HG02678 (cell line): ENCODE measurements around the gene R3HDM4.
"Not testable (repeated sequence)": the region's sequence is repeated elsewhere in the genome, so short reads cannot be mapped to it uniquely, and the experiment has no call there.

Source experiments
- ATAC-seq: cut with Tn5 transposase; IDR thresholded peaks from one replicate; pipeline ENCODE4 v1.9.1; 2021; ENCODE audit warnings: mild to moderate bottlenecking, moderate library complexity; ENCODE audit not compliant: unreplicated experiment

R3HDM4 gene

DNA sequence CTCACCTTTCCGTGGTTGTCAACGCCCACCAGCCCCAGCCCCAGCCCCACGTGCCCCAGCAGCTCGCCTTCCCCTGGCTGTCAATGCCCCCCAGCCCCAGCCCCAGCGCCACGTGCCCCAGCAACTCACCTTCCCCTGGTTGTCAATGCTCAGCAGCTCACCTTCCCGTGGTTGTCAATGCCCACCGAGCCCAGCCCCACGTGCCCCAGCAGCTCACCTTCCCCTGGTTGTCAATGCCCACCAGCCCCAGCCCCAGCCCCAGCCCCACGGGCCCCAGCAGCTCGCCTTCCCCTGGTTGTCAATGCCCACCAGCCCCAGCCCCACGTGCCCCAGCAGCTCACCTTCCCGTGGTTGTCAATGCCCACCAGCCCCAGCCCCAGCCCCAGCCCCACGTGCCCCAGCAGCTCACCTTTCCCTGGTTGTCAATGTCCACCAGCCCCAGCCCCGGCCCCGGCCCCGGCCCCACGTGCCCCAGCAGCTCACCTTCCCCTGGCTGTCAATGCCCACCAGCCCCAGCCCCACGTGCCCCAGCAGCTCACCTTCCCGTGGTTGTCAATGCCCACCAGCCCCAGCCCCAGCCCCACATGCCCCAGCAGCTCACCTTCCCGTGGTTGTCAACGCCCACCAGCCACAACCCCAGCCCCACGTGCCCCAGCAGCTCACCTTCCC lies 34.9 kb downstream of the R3HDM4 start:
- ATAC-seq, result not testable (repeated sequence)

DNA sequence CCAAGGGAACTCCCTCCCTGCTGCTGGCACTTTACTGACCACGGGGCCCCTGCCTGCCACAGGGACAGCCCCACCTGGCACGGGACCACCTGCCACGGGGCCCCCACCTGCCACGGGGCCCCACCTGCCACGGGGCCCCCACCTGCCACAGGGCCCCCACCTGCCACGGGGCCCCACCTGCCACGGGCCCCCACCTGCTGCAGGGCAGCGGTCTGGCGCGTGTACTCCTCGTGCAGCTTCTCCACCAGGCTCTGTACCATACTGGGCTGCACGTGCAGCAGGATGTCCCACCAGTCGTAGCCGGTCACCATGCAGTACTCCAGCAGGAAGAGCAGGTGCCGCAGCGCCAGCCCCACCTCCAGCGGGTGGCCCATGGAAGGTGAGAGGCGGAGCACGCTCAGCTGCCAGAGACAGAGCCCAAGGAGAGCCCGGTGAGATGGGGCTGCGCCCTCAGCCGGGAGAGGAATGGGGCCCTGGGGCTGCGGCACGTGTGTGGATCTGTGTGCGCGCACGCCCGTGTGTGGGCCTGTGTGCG lies 36.2 kb downstream of the R3HDM4 start:
- no peak for ATAC-seq

DNA sequence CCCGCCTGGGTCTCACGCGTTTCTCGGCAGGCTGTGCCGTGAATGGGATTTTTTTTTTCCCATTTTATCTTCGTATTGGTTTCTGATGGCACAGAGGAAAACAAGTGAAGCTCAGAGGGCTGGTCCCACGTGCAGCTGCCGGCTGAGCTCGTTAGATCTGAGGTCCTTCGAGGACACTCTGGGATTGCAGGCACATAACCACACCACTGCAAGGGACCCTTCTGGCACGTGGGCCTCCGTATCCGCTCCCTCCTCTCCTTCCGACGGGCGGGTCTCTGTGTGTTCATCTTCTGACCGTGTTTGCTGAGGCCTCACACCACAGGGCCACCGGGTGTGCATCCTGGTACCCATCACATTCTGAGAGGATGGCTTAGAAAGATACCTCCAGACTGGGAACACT lies 36.9 kb downstream of the R3HDM4 start:
- no peak for ATAC-seq

DNA sequence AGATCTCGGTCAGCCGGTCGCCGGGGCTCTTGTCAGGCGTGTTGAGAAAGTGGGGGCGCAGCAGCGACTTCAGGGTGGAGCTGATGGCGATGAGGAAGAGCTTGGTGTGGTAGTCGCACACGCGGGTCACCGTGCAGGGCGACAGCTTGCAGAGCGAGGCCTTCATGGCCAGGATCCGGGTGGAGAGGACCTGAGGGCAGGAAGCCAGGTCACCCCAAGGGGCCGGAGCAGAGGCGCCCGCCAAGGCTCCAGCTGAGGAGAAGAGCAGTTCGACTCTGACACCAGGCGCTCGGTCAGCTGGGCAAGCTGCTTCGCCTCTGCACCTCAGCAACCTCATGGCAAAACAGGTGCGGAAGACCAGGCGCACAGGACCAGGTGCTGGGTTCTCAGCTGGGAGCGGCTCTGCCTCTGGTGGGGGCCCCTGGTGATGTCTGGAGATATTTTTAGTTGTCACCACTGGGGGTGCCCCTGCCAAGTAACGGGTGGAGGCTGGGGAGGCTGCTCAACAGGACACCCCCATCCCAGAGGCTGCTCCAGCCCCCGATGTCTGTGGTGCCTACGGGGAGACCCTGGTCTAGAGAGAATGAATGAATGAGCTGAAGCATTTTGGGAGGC lies 37.6 kb downstream of the R3HDM4 start:
- no peak for ATAC-seq

DNA sequence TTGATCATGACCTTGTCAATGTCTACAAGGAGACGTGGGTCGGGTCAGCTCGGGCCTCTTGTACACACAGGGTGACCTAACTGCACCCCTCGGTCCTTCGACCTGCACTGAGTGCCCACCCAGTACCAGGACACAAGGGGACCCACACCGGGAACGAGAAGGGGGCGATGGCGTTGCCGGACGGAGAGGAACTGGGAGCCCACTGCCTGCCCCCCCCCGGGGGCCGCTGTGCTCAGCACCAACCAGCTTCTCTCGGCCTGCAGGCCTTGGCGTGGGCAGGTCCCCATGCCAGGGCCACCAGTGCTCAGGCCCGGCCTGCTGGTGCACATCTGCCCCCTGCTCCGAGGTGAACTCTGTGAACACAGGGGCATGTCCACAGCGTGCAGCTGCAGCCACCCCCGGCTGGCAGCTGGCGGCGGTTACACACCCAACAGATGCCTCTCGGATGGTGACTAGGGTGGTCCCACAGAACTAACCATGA lies 39.4 kb downstream of the R3HDM4 start:
- ATAC-seq, result no peak

DNA sequence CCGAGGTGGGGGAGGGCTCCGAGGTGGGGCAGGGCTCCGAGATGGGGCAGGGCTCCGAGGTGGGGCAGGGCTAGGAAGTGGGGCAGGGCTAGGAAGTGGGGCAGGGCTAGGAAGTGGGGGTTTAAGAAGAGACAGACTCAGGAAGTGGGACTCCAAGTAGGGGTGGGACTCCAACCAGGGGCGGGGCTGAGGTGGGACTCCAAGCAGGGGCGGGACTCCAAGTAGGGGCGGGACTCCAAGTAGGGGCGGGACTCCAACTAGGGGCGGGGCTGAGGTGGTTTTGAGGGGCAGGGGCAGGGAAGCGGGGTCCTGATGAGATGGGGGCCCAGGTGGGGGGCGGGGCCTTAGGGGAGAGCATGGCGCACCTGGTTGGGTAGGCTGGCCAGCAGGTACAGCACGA lies 39.9 kb downstream of the R3HDM4 start:
- no peak for ATAC-seq

DNA sequence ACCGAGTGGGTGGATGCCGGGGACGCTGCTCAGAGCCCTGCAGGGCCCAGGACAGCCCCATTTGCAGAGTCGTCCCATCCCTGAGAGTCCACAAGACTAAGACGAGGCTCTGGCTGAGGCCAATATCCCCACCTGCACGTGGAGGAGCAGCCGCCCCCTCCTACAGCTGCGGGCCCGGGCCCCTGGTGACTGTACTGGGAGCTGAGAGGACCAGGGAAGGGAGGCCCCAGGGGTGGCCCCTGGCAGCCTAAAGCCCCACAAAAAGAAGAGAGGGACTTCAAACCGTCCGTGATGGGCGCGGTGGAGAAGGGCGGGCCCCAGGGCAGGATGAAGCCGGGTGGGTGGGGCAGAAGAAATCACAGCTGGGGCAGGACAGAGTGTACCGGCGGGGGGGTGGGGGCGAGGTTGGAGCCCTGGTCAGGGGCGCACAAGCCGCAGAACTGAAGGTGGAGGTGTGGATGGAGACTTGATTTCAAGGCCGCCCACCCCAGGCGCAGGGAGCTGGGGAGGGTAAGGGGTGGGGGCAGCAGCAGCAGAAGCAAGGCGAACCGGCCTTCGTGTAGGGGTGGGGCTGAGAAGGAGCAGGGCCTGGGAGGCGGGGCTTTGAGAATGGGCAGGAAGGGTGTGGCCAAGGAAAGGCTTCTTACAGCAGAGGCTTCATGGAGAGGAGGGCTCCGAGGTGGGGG lies 40.6 kb downstream of the R3HDM4 start:
- ATAC-seq, result no peak

DNA sequence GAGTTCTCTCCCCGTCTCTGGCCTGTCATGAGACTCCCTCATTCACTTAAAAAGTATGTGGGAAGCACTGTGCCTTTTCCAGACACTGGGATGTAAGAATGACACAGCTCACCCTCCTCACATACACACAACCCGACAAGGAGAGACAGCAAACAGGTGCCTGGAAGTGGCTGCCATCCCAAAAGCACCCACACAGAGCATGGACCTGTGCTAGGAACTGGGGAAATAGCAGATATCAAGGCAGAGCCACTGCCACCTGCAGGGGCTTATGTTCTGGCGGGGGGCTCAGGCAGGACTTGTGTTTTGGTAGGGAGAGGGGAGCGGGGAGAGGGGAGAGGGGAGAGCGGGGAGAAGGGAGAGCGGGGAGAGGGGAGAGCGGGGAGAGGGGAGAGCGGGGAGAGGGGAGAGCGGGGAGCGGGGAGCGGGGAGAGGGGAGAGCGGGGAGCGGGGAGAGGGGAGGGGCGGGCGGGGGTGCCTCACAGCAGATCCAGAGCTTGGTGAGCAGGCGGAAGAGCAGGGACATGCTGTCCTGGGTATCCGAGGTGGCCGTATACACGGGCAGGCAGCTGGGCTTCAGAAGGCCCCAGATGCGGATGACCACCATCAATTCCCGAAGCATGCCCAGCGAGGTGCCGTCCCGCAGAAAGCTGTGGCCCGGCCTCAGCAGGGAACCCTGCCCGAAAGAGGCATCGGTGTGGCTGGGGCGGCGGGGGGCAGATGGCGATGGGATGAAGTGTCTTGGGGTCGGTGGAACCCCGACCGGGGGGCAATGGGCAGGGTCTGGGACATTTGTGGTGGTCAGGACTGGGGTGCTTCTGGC lies 41.4 kb downstream of the R3HDM4 start:
- no peak for ATAC-seq

DNA sequence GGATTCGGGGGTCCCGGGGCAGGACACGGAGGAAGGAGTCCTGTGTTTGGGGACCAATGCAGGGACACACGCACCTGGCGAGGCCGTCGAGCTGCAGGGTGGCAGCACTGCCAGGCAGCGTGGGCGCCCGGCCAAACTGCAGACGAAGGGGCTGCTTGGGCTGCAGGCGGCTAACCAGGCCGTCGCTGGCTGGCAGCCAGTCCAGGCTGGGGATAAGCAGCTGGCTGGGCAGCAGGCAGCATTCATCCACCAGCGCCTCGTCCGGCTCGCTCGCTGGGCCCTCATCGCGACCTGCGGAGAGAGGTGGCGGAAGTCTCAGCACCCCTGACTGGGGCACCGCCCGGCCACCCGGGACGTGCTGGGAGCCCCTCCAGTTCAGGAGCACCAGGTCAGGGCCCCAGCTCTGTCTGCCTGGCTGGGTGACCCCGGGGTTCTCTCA lies 42.0 kb downstream of the R3HDM4 start:
- no peak for ATAC-seq

DNA sequence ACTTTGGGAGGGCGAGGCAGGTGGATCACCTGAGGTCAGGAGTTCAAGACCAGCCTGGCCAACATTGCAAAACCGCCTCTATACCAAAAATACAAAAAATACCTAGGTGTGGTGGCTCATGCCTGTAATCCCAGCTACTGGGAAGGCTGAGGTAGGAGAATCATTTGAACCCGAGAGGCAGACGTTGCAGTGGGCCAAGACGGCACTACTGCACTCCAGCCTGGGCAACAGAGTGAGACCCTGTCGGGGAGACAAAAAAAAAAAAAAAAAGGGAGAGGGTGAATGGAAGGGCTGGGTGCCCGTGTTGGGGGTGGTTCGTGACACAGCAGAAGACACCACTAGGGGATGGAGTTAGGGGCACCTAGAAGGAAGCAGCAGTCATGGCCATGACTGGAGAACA lies 42.7 kb downstream of the R3HDM4 start:
- ATAC-seq, result no peak

DNA sequence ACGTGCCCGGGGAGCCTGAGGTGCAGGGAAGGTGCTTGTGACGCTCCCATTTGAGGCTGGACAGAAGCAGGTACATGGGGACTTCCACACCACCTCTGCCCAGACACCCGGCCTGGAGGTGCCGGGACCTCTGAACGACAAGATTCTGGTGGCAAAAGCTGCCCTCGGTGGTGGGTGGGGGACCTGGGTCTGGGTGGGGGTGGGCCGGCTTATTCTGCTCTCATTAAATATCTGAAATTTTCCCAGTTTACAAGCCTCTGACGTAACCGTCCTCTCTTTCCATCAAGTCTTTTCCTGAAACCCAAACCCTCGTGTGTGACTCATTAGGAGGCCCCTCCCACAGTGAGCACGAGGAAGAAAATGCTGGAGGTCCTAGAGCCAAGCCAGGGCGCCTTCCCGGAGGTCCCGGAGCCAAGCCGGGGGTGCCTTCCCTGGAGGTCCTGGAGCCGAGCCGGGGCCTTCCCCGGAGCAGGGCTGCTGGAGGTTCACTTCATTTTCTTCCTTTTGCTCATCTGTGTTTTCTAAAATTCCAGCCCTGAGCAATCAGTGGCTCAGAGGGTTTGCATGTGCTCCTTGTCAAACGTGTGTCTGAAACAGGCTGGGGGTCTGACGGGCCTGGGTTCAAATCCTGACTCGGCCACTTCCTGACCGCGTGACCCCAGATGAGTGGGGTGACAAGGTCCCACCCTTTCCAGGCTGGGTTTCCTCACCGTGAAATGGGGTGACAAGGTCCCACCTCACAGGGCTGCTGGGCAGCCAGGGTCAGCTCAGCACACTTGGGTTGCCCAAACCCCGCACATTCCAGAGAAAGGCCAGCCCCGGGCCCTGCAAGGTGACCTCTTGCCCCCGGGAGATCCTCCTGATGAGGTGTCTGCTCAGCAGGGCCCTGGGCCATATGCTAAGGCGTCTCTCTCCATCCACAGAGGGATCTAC lies 43.5 kb downstream of the R3HDM4 start:
- no peak for ATAC-seq

DNA sequence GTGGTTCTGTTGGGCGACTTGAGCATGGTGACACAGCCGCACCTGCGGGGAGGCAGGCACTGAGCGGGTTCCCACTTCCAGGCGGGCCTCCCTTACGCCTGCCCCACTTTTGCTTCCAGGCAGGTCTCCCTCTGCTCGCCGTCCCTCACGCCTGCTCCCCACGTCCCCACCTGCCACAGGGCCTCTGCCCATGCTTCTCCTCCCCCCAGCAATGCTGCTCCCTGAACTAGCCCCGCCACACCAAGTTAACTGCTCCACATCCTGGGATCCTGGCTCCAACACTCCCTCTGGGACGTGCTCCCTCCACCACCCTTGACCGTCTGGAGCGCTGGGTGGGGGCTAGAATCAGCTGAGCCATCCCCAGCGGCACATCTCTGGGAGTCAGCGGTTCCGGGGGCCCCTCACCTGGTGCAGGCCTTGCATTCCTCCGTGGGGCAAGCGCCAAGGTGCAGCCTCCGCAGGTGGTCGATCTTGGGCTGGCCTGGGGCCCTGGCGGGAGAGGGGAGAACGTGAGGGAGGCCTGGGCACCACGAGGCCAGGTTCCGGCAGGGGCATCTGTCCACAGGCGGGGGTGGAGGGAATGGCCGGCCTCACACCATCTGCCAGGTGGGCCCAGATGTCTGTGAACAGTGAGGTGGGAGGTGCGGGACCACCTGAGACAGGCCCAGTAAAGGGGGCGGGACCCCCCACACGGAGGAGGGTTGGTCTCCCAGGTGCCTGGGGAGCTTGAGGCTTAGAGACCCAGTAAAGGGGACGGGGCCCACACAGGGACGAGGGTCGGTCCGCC lies 44.4 kb downstream of the R3HDM4 start:
- no peak for ATAC-seq

DNA sequence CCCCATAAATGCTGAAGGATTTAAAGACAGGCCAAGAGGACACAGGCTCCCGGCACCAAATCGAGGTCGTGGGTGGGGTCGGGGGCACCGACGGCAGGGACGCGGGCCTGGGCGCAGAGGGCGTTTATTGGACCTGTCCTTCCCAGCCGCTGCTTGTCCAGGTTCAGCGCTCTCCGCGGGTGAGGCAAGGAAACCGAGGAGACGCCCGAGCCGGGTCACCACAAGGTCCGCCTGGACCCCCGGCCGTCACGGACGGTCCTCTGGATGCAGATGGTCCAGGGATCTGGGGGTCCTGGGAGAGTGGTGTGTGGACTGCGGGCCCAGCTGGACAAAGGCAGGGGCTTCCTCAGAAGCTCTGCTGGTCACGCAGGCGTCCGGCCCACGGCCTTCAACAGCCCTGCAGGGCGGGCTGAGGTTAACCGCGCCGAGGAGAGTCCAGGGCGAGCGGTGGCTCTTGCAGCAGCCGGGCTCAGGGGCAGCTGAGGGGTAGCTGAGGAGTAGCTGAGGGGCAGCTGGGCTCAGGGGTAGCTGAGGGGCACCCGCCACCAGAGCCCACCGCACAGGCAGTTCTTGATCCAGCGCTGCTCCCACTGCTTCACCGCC lies 45.1 kb downstream of the R3HDM4 start:
- no peak for ATAC-seq

DNA sequence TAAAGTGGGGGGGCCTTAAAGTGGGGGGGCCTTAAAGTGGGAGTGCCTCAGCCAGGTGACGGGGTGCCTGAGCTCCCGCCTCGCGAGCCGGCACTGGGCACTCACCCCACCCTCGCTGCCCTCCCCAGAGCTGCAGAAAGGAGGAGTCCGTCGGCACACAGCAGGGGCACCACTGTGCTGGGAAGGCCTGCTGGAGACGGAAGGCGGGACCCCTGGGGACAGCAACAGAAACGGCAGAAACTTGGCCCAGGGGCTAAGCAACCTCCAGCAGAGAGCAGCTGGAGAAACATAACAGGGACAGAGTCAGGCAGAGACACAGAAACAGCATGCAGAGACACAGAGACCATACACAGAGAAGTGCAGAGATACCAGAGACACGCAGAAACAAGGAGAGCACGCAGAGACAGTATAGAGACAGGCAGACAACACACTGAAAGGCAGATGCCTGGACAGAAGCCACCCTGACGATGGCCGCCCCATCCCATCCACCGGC lies 45.7 kb downstream of the R3HDM4 start:
- ATAC-seq, result no peak

DNA sequence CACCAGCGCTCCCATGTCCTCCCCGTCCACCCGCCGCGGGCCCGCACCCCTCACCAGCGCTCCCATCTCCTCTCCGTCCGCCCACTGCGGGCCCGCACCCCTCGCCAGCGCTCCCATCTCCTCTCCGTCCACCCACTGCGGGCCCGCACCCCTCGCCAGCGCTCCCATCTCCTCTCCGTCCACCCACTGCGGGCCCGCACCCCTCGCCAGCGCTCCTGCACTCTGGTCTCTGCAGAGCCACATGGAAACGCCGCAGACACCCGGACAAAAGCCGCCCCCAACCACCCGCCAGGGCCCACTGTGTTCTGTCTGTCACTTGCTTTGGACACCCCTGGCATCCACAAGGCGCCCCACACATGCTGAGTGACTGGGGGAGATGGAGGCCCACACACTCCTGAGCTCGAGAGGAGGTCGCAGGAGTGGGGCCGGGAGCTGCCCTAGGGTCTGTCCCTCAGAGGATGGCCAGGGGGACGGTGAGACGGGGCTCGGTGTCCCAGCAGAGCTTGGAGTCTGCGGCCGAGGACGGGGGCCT lies 46.2 kb downstream of the R3HDM4 start:
- no peak for ATAC-seq

DNA sequence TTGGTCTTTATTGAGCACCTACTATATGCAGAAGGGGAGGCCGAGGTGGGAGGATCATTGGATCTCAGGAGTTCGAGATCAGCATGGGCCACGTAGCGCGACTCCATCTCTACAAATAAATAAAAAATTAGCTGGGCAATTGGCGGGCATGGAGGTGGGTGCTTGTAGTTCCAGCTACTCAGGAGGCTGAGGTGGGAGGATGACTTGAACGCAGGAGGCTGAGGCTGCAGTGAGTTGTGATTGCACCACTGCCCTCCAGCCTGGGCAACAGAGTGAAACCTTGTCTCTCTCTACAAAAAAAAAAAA lies 49.8 kb downstream of the R3HDM4 start:
- ATAC-seq, result no peak

DNA sequence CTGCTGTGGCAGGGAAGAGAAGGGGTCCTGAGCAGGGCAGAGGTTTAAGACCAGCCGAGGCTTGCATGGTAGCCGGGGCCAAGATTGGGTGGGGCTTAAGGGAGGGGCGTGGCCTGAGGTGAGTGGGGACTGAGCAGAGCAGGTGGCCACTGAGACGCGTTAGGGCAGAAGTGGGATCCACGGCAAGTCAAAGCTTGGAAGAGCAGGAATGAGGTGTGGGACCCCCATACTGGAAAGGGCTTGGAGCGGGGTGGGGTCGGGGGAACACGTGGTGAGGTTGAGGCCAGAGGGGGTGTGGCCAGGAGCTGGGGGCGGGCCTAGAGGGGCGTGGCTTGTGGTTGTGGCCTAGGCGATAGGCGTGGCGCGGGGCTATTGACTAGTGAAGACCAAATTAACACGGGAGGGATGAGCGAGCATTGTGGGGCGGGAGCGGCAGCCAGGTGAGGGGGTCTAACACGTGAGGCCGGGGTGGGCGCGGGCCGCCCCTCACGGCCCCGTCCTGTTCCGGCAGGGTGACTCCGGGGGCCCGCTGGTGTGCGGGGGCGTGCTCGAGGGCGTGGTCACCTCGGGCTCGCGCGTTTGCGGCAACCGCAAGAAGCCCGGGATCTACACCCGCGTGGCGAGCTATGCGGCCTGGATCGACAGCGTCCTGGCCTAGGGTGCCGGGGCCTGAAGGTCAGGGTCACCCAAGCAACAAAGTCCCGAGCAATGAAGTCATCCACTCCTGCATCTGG lies 50.3 kb downstream of the R3HDM4 start:
- ATAC-seq, result no peak
